OCI-LY7 (cell line): ENCODE measurements around the gene UBE2D1.

Experiments used
- CTCF ChIP-seq: fragments of 200-600 bp; sonication (generic); conservative IDR thresholded peaks from 2 replicates; pipeline ENCODE4 v1.5.1; 2014; ENCODE audit warnings: mild to moderate bottlenecking, antibody characterized with exemption, low read length, moderate library complexity, mixed read lengths
- EZH2phosphoT487 ChIP-seq: fragments of 200-600 bp; sonication (generic); IDR thresholded peaks from 2 replicates; pipeline ENCODE4 v1.6.1; 2018; ENCODE audit warnings: low read depth, borderline replicate concordance, mild to moderate bottlenecking, mixed run types, antibody characterized with exemption, low read length, moderate library complexity, mixed read lengths

GRCh38 chr10:58384544-58384998, 49.8 kb downstream of the UBE2D1 start:
- no peak for TF ChIP-seq CTCF
- no peak for TF ChIP-seq EZH2phosphoT487
